Measurements from ENCODE around the gene HMSD.
"Not testable (repeated sequence)": the region's sequence is repeated elsewhere in the genome, so short reads cannot be mapped to it uniquely, and the experiment has no call there.

The HMSD gene

GRCh38 chr18:63924551-63924950 is 24.6 kb upstream of the HMSD start:
- no peaks in the 10 kb centered on the region for H3K9me3 ChIP-seq (ENCODE audit: control insufficient read depth in 5 of 5, low read length in 5 of 5)
- H3K27ac ChIP-seq (ENCODE audit: low read depth, low read length) = no peak overlapping the region
- no peaks in the 10 kb centered on the region for H3K4me1 ChIP-seq (ENCODE audit: control insufficient read depth in 5 of 5, insufficient read depth in 5 of 5, low read length in 5 of 5)
- H3K36me3 ChIP-seq (ENCODE audit: control insufficient read depth in 5 of 5, insufficient read depth in 5 of 5, low read length in 5 of 5) = no peaks in the 10 kb centered on the region
- no peak overlapping the region for H3K4me3 ChIP-seq (ENCODE audit: low read depth in 1 of 5, low read length in 5 of 5)
- H3K27me3 ChIP-seq (ENCODE audit: control insufficient read depth in 5 of 5, insufficient read depth in 4 of 5, low read length in 5 of 5) = no peaks in the 10 kb centered on the region
- no peak overlapping the region for H3K9ac ChIP-seq (ENCODE audit: low read length in 5 of 5)

- no peaks in the 10 kb centered on the region for H3K36me3 ChIP-seq (ENCODE audit: control insufficient read depth in 5 of 5, insufficient read depth in 5 of 5, low read length in 5 of 5)
- no peak overlapping the region for H3K4me3 ChIP-seq (ENCODE audit: low read depth in 1 of 5, low read length in 5 of 5)
- no peaks in the 10 kb centered on the region for H3K4me1 ChIP-seq (ENCODE audit: control insufficient read depth in 5 of 5, insufficient read depth in 5 of 5, low read length in 5 of 5)
- H3K27ac ChIP-seq (ENCODE audit: low read depth, low read length) = no peak overlapping the region
- no peaks in the 10 kb centered on the region for H3K9me3 ChIP-seq (ENCODE audit: control insufficient read depth in 5 of 5, low read length in 5 of 5)
- H3K9ac ChIP-seq (ENCODE audit: low read length in 5 of 5) = no peak overlapping the region
- H3K27me3 ChIP-seq (ENCODE audit: control insufficient read depth in 5 of 5, insufficient read depth in 4 of 5, low read length in 5 of 5) = no peaks in the 10 kb centered on the region
Measured at GRCh38 chr18:63928331-63928730, 20.8 kb upstream of the HMSD start.

GRCh38 chr18:63929369-63929768 is 19.7 kb upstream of the HMSD start:
- H3K36me3 ChIP-seq (ENCODE audit: control insufficient read depth in 5 of 5, insufficient read depth in 5 of 5, low read length in 5 of 5); H3K9me3 ChIP-seq (ENCODE audit: control insufficient read depth in 5 of 5, low read length in 5 of 5); H3K9ac ChIP-seq (ENCODE audit: low read length in 5 of 5); H3K27me3 ChIP-seq (ENCODE audit: control insufficient read depth in 5 of 5, insufficient read depth in 4 of 5, low read length in 5 of 5); H3K4me3 ChIP-seq (ENCODE audit: low read depth in 1 of 5, low read length in 5 of 5); H3K4me1 ChIP-seq (ENCODE audit: control insufficient read depth in 5 of 5, insufficient read depth in 5 of 5, low read length in 5 of 5); H3K27ac ChIP-seq (ENCODE audit: low read depth, low read length): not testable (repeated sequence)

GRCh38 chr18:63930773-63931354 is 18.2 kb upstream of the HMSD start:
- Histone ChIP-seq H3K9ac (ENCODE audit: low read length in 5 of 5) (no peak overlapping the region), H3K4me1 (ENCODE audit: control insufficient read depth in 5 of 5, insufficient read depth in 5 of 5, low read length in 5 of 5) (peaks cover 0 to 1% (median under 1%) of the 10 kb centered on the region in 5 donors), H3K27me3 (ENCODE audit: control insufficient read depth in 5 of 5, insufficient read depth in 4 of 5, low read length in 5 of 5) (no peaks in the 10 kb centered on the region)

GRCh38 chr18:63936156-63936931 is 12.8 kb upstream of the HMSD start:
- peak overlapping the region in 4 of 5 donors; percentile 55 to 62 (median 61) for H3K4me3 ChIP-seq (ENCODE audit: low read depth in 1 of 5, low read length in 5 of 5)
- H3K27me3 ChIP-seq (ENCODE audit: control insufficient read depth in 5 of 5, insufficient read depth in 4 of 5, low read length in 5 of 5) = peaks cover 4 to 14% (median 8%) of the 10 kb centered on the region in 5 donors
- no peaks in the 10 kb centered on the region for H3K36me3 ChIP-seq (ENCODE audit: control insufficient read depth in 5 of 5, insufficient read depth in 5 of 5, low read length in 5 of 5)
- H3K9ac ChIP-seq (ENCODE audit: low read length in 5 of 5) = peak overlapping the region in 3 of 5 donors; percentile 39 to 53 (median 45)
- H3K9me3 ChIP-seq (ENCODE audit: control insufficient read depth in 5 of 5, low read length in 5 of 5) = no peaks in the 10 kb centered on the region
- no peak overlapping the region for H3K27ac ChIP-seq (ENCODE audit: low read depth, low read length)
- H3K4me1 ChIP-seq (ENCODE audit: control insufficient read depth in 5 of 5, insufficient read depth in 5 of 5, low read length in 5 of 5) = peaks cover 0 to 13% (median 10%) of the 10 kb centered on the region in 5 donors

More at GRCh38 chr18:63930773-63931354, 18.2 kb upstream of the HMSD start:
- no peak overlapping the region for H3K4me3 ChIP-seq (ENCODE audit: low read depth in 1 of 5, low read length in 5 of 5)
- H3K9me3 ChIP-seq (ENCODE audit: control insufficient read depth in 5 of 5, low read length in 5 of 5) = no peaks in the 10 kb centered on the region
- H3K27ac ChIP-seq (ENCODE audit: low read depth, low read length) = no peak overlapping the region
- H3K36me3 ChIP-seq (ENCODE audit: control insufficient read depth in 5 of 5, insufficient read depth in 5 of 5, low read length in 5 of 5) = no peaks in the 10 kb centered on the region

- peak overlapping the region in 2 of 5 donors; percentile 45 to 53 for H3K9ac ChIP-seq (ENCODE audit: low read length in 5 of 5)
- peaks cover 4 to 14% (median 8%) of the 10 kb centered on the region in 5 donors for H3K27me3 ChIP-seq (ENCODE audit: control insufficient read depth in 5 of 5, insufficient read depth in 4 of 5, low read length in 5 of 5)
- H3K9me3 ChIP-seq (ENCODE audit: control insufficient read depth in 5 of 5, low read length in 5 of 5) = no peaks in the 10 kb centered on the region
- H3K27ac ChIP-seq (ENCODE audit: low read depth, low read length) = no peak overlapping the region
- peak overlapping the region in 4 of 5 donors; percentile 55 to 62 (median 61) for H3K4me3 ChIP-seq (ENCODE audit: low read depth in 1 of 5, low read length in 5 of 5)
- H3K36me3 ChIP-seq (ENCODE audit: control insufficient read depth in 5 of 5, insufficient read depth in 5 of 5, low read length in 5 of 5) = no peaks in the 10 kb centered on the region
- H3K4me1 ChIP-seq (ENCODE audit: control insufficient read depth in 5 of 5, insufficient read depth in 5 of 5, low read length in 5 of 5) = peaks cover 0 to 13% (median 10%) of the 10 kb centered on the region in 5 donors
Measured at GRCh38 chr18:63936932-63937393, 12.1 kb upstream of the HMSD start.

GRCh38 chr18:63940008-63940407 is 9.1 kb upstream of the HMSD start:
- no peaks in the 10 kb centered on the region for H3K9me3 ChIP-seq (ENCODE audit: control insufficient read depth in 5 of 5, low read length in 5 of 5)
- H3K36me3 ChIP-seq (ENCODE audit: control insufficient read depth in 5 of 5, insufficient read depth in 5 of 5, low read length in 5 of 5) = no peaks in the 10 kb centered on the region
- H3K4me3 ChIP-seq (ENCODE audit: low read depth in 1 of 5, low read length in 5 of 5) = no peak overlapping the region
- H3K27me3 ChIP-seq (ENCODE audit: control insufficient read depth in 5 of 5, insufficient read depth in 4 of 5, low read length in 5 of 5) = peaks cover 4 to 18% (median 8%) of the 10 kb centered on the region in 5 donors
- H3K27ac ChIP-seq (ENCODE audit: low read depth, low read length) = no peak overlapping the region
- no peak overlapping the region for H3K9ac ChIP-seq (ENCODE audit: low read length in 5 of 5)
- peaks cover 0 to 13% (median 10%) of the 10 kb centered on the region in 5 donors for H3K4me1 ChIP-seq (ENCODE audit: control insufficient read depth in 5 of 5, insufficient read depth in 5 of 5, low read length in 5 of 5)

- H3K9ac ChIP-seq (ENCODE audit: low read length in 5 of 5); H3K27ac ChIP-seq (ENCODE audit: low read depth, low read length); H3K36me3 ChIP-seq (ENCODE audit: control insufficient read depth in 5 of 5, insufficient read depth in 5 of 5, low read length in 5 of 5); H3K4me3 ChIP-seq (ENCODE audit: low read depth in 1 of 5, low read length in 5 of 5); H3K9me3 ChIP-seq (ENCODE audit: control insufficient read depth in 5 of 5, low read length in 5 of 5): not testable (repeated sequence)
- Histone ChIP-seq H3K27me3 (ENCODE audit: control insufficient read depth in 5 of 5, insufficient read depth in 4 of 5, low read length in 5 of 5) (peaks cover 4 to 18% (median 8%) of the 10 kb centered on the region in 5 donors), H3K4me1 (ENCODE audit: control insufficient read depth in 5 of 5, insufficient read depth in 5 of 5, low read length in 5 of 5) (peaks cover 0 to 13% (median 10%) of the 10 kb centered on the region in 5 donors)
Measured at GRCh38 chr18:63940543-63941050, 8.5 kb upstream of the HMSD start.

- Histone ChIP-seq H3K4me1 (ENCODE audit: control insufficient read depth in 5 of 5, insufficient read depth in 5 of 5, low read length in 5 of 5) (peaks cover 0 to 10% (median 6%) of the 10 kb centered on the region in 5 donors), H3K36me3 (ENCODE audit: control insufficient read depth in 5 of 5, insufficient read depth in 5 of 5, low read length in 5 of 5) (no peaks in the 10 kb centered on the region), H3K27me3 (ENCODE audit: control insufficient read depth in 5 of 5, insufficient read depth in 4 of 5, low read length in 5 of 5) (peaks cover 0 to 3% (median 0%) of the 10 kb centered on the region in 5 donors), H3K9ac (ENCODE audit: low read length in 5 of 5) (no peak overlapping the region), H3K4me3 (ENCODE audit: low read depth in 1 of 5, low read length in 5 of 5) (no peak overlapping the region), H3K9me3 (ENCODE audit: control insufficient read depth in 5 of 5, low read length in 5 of 5) (no peaks in the 10 kb centered on the region), H3K27ac (ENCODE audit: low read depth, low read length) (no peak overlapping the region)
Measured at GRCh38 chr18:63947051-63947790, 1.9 kb upstream of the HMSD start.

Measured in subcutaneous abdominal adipose tissue (tissue), 5 donors.